OCI-LY7 (cell line): ENCODE data around the gene GYS1. TPM values are rescaled to one million over a fixed set of nuclear protein-coding genes. Genes with fewer than 3 reads are reported as not detected.
"Not testable (repeated sequence)": the region's sequence is repeated elsewhere in the genome, so short reads cannot be mapped to it uniquely, and the experiment has no call there.

ENCODE experiments used
- BruUV-seq: library from RNA; stranded (reverse); fragments of 400-500 nt; replicated peaks from 2 replicates; lab custom pipeline; 2021; lab: Mats Ljungman, UMichigan
- CTCF ChIA-PET: fragments of 300-600 bp; sonication (Branson Sonifier 250); formaldehyde crosslinking; loops from one replicate; lab custom pipeline; 2022; ENCODE audit warnings: antibody characterized with exemption; ENCODE audit not compliant: unreplicated experiment; lab: Charles Lee
- POLR2A ChIA-PET: fragments of 300-600 bp; sonication (Branson Sonifier 250); formaldehyde crosslinking; loops from one replicate; lab custom pipeline; 2022; ENCODE audit warnings: antibody characterized with exemption; lab: Charles Lee
- DNase-seq: peaks from one replicate; pipeline ENCODE4 v3.0.0-alpha.2; 2015; ENCODE audit warnings: low spot score
- H2AFZ ChIP-seq: fragments of 200-600 bp; sonication (generic), shearing (Covaris generic); 2 replicates; pipeline ENCODE4 v1.6.1; 2014; ENCODE audit warnings: mild to moderate bottlenecking, antibody characterized with exemption, low read length, moderate library complexity
- H3K27ac ChIP-seq: fragments of 200-600 bp; sonication (generic); 2 replicates; pipeline ENCODE4 v1.5.1; 2014; ENCODE audit warnings: mixed run types, low read depth, mild to moderate bottlenecking, moderate library complexity, low read length, inconsistent platforms; ENCODE audit not compliant: poor library complexity, severe bottlenecking
- H3K36me3 ChIP-seq: fragments of 200-600 bp; sonication (generic); 2 replicates; pipeline ENCODE4 v1.6.1; 2014; ENCODE audit warnings: mild to moderate bottlenecking, antibody characterized with exemption, low read length, moderate library complexity, mixed read lengths; ENCODE audit not compliant: insufficient read depth
- H3K4me1 ChIP-seq: fragments of 200-600 bp; sonication (generic); 2 replicates; pipeline ENCODE4 v1.5.1; 2014; ENCODE audit warnings: mild to moderate bottlenecking, low read length; ENCODE audit not compliant: insufficient read depth, poor library complexity, severe bottlenecking
- H3K4me2 ChIP-seq: fragments of 200-600 bp; sonication (generic); 2 replicates; pipeline ENCODE4 v1.6.1; 2014; ENCODE audit warnings: mild to moderate bottlenecking, low read length
- H3K4me3 ChIP-seq: fragments of 200-600 bp; sonication (generic); 2 replicates; pipeline ENCODE4 v1.5.1; 2014; ENCODE audit warnings: mild to moderate bottlenecking, low read depth, low read length; ENCODE audit not compliant: poor library complexity, severe bottlenecking
- H3K79me2 ChIP-seq: fragments of 200-600 bp; sonication (generic); 2 replicates; pipeline ENCODE4 v1.6.1; 2016; ENCODE audit warnings: low read depth, mild to moderate bottlenecking, low read length, moderate library complexity, mixed read lengths; ENCODE audit not compliant: insufficient read depth
- H3K9me2 ChIP-seq: fragments of 200-600 bp; sonication (generic); 2 replicates; pipeline ENCODE4 v1.6.1; 2016; ENCODE audit warnings: mild to moderate bottlenecking, low read length, mixed read lengths; ENCODE audit not compliant: insufficient read depth
- H3K9me3 ChIP-seq: fragments of 200-600 bp; sonication (generic); 2 replicates; pipeline ENCODE4 v1.6.1; 2014; ENCODE audit warnings: mild to moderate bottlenecking, mixed run types, low read length, mixed read lengths
- H4K20me1 ChIP-seq: fragments of 200-600 bp; sonication (generic); 2 replicates; pipeline ENCODE4 v1.6.1; 2014; ENCODE audit warnings: mild to moderate bottlenecking, antibody characterized with exemption, low read length, moderate library complexity, mixed read lengths; ENCODE audit not compliant: insufficient read depth
- intact Hi-C: fragments of 100-400 bp; cut with micrococcal nuclease; formaldehyde crosslinking; loops from one replicate; pipeline ENCODE4 v1.10.0; 2022; ENCODE audit not compliant: unreplicated experiment
- total RNA-seq, 2 experiments: library from RNA; depleted of rRNA in 1 of 2; stranded (reverse); fragments of >200 nt in 1 of 2; shearing (Covaris generic) in 1 of 2; gene quantifications; 2 replicates each; pipeline ENCODE4 v1.2.3, GENCODE V29; 2014 to 2022
- TF ChIP-seq, protein P1 (sequence below): fragments of 200-600 bp; sonication (generic); conservative IDR thresholded peaks from 2 replicates; pipeline ENCODE4 v1.5.1; 2014; ENCODE audit warnings: mild to moderate bottlenecking, antibody characterized with exemption, low read length, moderate library complexity, mixed read lengths

The GYS1 gene
- total RNA-seq, 2 experiments from 2014 or later, result 20.0 to 29.9 TPM

DNA sequence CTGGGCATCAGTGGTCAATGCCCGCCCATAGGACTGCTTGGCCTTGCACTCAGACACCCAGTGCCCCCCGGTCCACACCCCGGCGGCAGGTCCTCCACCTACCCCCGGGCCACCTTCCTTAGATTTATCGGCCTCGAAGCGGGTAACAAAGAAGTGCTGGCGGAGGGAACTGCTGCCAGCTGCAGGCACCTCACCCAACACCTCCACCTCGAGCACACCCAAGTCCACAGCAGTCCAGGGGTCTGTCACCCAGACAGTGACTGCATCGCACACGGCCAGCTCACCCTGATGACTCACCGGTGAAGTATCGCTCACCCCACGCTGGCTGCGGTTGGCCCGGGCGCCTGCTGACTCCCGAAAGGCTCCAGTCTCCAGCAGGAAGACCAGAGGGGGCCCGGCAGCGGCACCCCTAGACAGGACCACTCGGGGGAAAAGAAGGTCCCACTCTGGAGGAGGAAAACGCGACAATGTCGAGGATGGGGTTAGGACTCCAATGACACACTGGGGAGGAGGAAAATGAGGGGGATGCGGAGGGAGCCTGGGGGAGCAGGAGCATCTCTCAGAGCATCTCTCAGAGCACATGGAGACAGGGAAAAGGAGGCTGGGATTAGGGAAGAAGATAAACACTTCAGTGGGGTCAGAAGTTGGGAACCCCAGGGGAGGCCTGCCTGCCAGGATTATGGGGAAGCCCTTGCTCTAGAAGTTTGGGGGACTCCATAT is 45.6 kb upstream of the GYS1 start:
- H3K9me3 ChIP-seq, H4K20me1 ChIP-seq, H3K9me2 ChIP-seq, BruUV-seq, H3K79me2 ChIP-seq, H3K4me3 ChIP-seq, CTCF ChIA-PET, H3K4me2 ChIP-seq, intact Hi-C loops, H3K36me3 ChIP-seq, H2AFZ ChIP-seq, DNase-seq, H3K27ac ChIP-seq, H3K4me1 ChIP-seq, POLR2A ChIA-PET: not testable (repeated sequence)

DNA sequence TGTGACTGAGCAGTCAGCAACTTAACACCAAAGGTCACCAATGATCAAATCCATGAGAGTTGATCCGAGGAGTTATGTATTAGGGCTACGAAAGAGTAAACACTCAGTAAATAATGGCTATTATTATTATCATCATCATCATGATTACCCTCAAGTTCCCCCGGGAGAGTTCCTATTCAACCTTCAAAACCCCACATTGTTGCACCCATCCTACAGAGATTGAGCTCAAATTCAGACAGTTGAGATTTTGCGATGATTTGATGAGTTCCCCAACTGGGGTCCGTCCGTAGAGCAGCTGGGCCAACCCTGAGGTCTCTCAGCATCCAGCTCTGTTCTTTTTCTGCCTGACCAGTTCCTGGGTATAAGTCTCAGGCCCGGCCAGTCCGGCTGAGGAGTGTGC is 45.0 kb upstream of the GYS1 start:
- H3K27ac ChIP-seq, H4K20me1 ChIP-seq, BruUV-seq, H3K4me3 ChIP-seq, POLR2A ChIA-PET, H3K9me2 ChIP-seq, intact Hi-C loops, H3K79me2 ChIP-seq, H3K4me2 ChIP-seq, H2AFZ ChIP-seq, H3K9me3 ChIP-seq, H3K36me3 ChIP-seq, CTCF ChIA-PET, DNase-seq, H3K4me1 ChIP-seq: not testable (repeated sequence)

DNA sequence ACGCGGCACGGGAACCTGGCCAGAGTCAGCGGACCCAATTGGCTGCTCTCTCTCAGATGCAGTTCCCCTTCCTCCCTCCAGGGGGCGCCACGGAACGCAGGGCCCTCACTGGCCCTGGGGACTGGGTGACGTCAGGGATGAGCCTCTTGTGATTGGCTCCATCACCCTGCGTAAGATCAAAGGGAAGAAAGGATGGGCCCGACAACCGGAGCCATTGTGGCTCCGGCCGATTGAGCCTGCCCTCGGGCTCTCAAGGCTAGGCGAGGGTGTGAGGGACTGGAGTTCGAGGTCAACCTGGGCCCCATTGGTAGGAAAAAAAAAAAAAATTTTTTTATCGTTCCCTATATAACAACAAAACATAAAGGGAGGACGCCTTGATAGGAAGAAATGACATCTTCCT is 43.7 kb upstream of the GYS1 start, which contains the start of gene CGB1:
Gene CGB1 (minus strand): TSS at position 81 of the 400 bp plus-strand sequence. CDS start 184 bp downstream, outside the sequence.
- H3K4me2 ChIP-seq, intact Hi-C loops, H3K9me3 ChIP-seq, H3K9me2 ChIP-seq, H3K4me1 ChIP-seq, CTCF ChIA-PET, H2AFZ ChIP-seq, H3K36me3 ChIP-seq, H3K27ac ChIP-seq, BruUV-seq, POLR2A ChIA-PET, H3K4me3 ChIP-seq, H4K20me1 ChIP-seq, H3K79me2 ChIP-seq: not testable (repeated sequence)
- TF ChIP-seq, protein P1, sequence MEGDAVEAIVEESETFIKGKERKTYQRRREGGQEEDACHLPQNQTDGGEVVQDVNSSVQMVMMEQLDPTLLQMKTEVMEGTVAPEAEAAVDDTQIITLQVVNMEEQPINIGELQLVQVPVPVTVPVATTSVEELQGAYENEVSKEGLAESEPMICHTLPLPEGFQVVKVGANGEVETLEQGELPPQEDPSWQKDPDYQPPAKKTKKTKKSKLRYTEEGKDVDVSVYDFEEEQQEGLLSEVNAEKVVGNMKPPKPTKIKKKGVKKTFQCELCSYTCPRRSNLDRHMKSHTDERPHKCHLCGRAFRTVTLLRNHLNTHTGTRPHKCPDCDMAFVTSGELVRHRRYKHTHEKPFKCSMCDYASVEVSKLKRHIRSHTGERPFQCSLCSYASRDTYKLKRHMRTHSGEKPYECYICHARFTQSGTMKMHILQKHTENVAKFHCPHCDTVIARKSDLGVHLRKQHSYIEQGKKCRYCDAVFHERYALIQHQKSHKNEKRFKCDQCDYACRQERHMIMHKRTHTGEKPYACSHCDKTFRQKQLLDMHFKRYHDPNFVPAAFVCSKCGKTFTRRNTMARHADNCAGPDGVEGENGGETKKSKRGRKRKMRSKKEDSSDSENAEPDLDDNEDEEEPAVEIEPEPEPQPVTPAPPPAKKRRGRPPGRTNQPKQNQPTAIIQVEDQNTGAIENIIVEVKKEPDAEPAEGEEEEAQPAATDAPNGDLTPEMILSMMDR, result peak; percentile 81
- DNase-seq, result peak; percentile 66
